GM15510 (cell line): ENCODE data around the gene ESRRB.

Experiments used
- POLR2A ChIP-seq: IDR thresholded peaks from 3 replicates; pipeline ENCODE4 v1.6.1; 2011; ENCODE audit warnings: borderline replicate concordance; ENCODE audit not compliant: insufficient read length; ENCODE audit errors: extremely low read depth

Gene ESRRB

GRCh38 chr14:76375947-76376404 lies at the start of gene ESRRB:
Gene ESRRB, plus strand, starts transcription at chr14:76376137. Its CDS starts 265 bp downstream, at chr14:76376402.
- no peak for TF ChIP-seq POLR2A

- TF ChIP-seq POLR2A = no peak
Measured at GRCh38 chr14:76326918-76327689, 48.8 kb upstream of the ESRRB start.

- no peak for TF ChIP-seq POLR2A
Measured at GRCh38 chr14:76328457-76329137, 47.3 kb upstream of the ESRRB start.

GRCh38 chr14:76329154-76329928 lies 46.6 kb upstream of the ESRRB start:
- TF ChIP-seq POLR2A = no peak

GRCh38 chr14:76329951-76330350 lies 46.0 kb upstream of the ESRRB start:
- no peak for TF ChIP-seq POLR2A

GRCh38 chr14:76330411-76331327 lies 45.3 kb upstream of the ESRRB start:
- TF ChIP-seq POLR2A = no peak

- TF ChIP-seq POLR2A = no peak
Measured at GRCh38 chr14:76331328-76332011, 44.5 kb upstream of the ESRRB start.

GRCh38 chr14:76333664-76334063 lies 42.3 kb upstream of the ESRRB start:
- TF ChIP-seq POLR2A = no peak

- no peak for TF ChIP-seq POLR2A
Measured at GRCh38 chr14:76334316-76334715, 41.6 kb upstream of the ESRRB start.

GRCh38 chr14:76336876-76337275 lies 39.1 kb upstream of the ESRRB start:
- TF ChIP-seq POLR2A = no peak

- no peak for TF ChIP-seq POLR2A
Measured at GRCh38 chr14:76337635-76338545, 38.0 kb upstream of the ESRRB start.

GRCh38 chr14:76339728-76340615 lies 36.0 kb upstream of the ESRRB start:
- no peak for TF ChIP-seq POLR2A
